ENCODE data around the gene NDUFB10.

NDUFB10 gene

GRCh38 chr16:1914988-1915387, 44.4 kb upstream of the NDUFB10 start:
- no peak for DNase-seq (ENCODE audit: extremely low read depth, low read depth)
- no peak for TF ChIP-seq CTCF (IDR thresholded peaks at IDR 0.05; ENCODE audit: low read depth, low read length)

- DNase-seq (ENCODE audit: extremely low read depth, low read depth) = no peak
- no peak for TF ChIP-seq CTCF (IDR thresholded peaks at IDR 0.05; ENCODE audit: low read depth, low read length)
Measured at GRCh38 chr16:1915732-1916639, 43.4 kb upstream of the NDUFB10 start.

- TF ChIP-seq CTCF (IDR thresholded peaks at IDR 0.05; ENCODE audit: low read depth, low read length) = no peak
- no peak for DNase-seq (ENCODE audit: extremely low read depth, low read depth)
Measured at GRCh38 chr16:1916640-1916990, 42.7 kb upstream of the NDUFB10 start.

GRCh38 chr16:1917056-1917664, 42.2 kb upstream of the NDUFB10 start:
- DNase-seq (ENCODE audit: extremely low read depth, low read depth) = no peak
- no peak for TF ChIP-seq CTCF (IDR thresholded peaks at IDR 0.05; ENCODE audit: low read depth, low read length)

- no peak for DNase-seq (ENCODE audit: extremely low read depth, low read depth)
Measured at GRCh38 chr16:1917665-1918350, 41.5 kb upstream of the NDUFB10 start.

GRCh38 chr16:1918351-1919326, 40.7 kb upstream of the NDUFB10 start, which contains the start of gene HS3ST6:
Gene HS3ST6, minus strand, starts transcription at chr16:1918415. Its CDS starts 92 bp downstream, at chr16:1918323.
- no peak for DNase-seq (ENCODE audit: extremely low read depth, low read depth)
- TF ChIP-seq CTCF (IDR thresholded peaks at IDR 0.05; ENCODE audit: low read depth, low read length) = no peak

More at GRCh38 chr16:1917665-1918350, 41.5 kb upstream of the NDUFB10 start:
- TF ChIP-seq CTCF (IDR thresholded peaks at IDR 0.05; ENCODE audit: low read depth, low read length) = no peak
